NCI-H748 (cell line): ENCODE measurements around the gene MKLN1.
"Not testable (repeated sequence)": the region's sequence is repeated elsewhere in the genome, so short reads cannot be mapped to it uniquely, and the experiment has no call there.

Source experiments
- DNase-seq: peaks from one replicate; lab custom pipeline; 2025; ENCODE audit not compliant: unreplicated experiment; lab: John Stamatoyannopoulos, UW

The MKLN1 gene

DNA sequence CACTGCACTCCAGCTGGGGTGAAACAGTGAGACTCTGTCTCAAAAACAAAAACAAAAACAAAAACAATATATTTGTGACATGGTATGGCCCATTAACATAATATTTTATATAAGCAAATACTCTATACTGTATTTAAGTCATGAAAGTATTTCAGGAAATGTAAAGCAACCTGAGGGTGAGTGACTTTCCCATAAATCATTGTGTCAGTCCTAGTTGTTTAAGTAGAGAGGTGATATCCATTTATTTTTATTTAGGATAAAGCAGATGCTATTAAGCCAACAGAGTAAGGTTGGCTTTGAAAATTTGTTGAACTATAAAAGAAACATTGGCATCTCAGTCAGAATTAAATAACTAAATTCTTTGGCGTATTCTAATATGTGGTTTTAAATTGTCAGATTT lies 60.5 kb downstream of the MKLN1 start:
- no peak for DNase-seq

DNA sequence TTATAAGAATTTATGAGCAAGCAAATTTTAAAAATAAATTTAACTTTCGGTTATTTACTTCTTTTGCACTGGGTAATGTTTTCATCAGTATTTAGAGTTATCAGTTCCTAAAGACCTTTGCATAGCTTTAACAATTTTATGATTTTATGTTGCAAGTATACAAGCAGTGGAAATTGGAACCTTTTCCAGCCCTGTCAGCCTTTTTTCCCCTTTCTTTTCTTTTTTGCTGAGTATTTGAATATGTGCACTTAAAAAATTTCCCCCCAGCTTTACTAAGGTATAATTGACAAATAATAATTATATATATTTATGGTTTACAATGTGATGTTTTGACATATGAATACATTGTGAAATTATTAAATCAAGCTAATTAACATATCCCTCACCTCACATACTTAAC lies 62.6 kb downstream of the MKLN1 start:
- DNase-seq, result no peak

DNA sequence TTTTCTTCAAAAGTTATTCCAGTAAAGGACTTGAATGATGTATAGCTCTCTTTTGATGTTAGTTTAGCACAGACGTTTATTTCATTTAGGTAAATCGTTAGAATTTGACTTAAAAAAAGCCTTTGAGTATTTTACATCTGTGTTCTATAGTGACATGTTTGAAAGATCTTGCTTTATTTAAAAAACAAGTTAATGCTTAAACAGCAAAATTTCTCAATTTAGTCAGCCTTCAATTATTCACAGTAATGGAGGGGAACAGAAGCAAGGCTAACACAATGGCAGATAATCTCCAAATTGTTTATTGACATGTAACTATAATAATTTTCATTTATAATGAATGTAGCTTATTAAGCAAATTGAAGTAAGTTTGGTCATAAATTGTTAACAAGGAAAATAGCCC lies 63.5 kb downstream of the MKLN1 start:
- no peak for DNase-seq

DNA sequence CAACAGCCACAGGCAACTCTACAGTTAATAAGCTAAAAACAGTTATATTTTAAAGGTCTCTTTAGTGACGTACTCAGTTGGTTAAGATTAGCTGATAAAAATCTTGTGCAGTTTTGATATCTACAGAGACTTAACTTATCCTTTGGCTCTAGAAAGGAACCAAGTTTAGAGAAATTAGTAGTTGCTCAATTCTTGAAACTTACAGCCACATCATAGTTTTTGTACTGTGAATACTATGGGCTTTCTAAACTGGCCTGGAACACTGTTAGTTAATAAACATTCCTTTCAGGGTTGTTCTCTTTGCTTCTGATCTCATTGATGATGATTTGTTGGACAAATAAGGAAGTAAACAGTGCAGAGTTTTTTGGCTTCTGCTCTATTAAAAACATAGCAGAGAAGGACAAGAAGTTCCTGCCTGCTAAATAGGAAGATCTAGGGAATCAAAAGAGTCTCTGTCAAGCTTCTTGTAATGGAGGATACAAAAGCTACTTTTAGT lies 73.1 kb downstream of the MKLN1 start:
- DNase-seq, result no peak

DNA sequence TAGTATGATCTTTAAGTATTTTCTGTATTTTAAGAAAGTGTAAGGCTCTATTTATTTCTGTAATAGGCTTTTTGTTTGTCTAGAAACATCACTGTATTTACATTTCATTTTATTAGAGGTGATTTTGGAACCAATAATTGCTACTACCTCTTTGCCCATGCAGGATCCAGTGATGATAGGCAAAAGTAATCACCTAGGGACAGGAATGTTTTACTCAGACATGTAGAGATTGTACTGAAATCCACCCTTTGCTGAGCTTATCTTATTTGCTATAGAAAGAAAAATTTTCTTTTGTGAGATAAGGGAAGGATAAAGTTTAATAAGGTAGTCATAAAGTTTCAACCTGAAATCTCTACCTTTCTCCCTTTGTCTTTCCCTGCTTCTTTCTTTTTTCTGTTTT lies 73.5 kb downstream of the MKLN1 start:
- no peak for DNase-seq

DNA sequence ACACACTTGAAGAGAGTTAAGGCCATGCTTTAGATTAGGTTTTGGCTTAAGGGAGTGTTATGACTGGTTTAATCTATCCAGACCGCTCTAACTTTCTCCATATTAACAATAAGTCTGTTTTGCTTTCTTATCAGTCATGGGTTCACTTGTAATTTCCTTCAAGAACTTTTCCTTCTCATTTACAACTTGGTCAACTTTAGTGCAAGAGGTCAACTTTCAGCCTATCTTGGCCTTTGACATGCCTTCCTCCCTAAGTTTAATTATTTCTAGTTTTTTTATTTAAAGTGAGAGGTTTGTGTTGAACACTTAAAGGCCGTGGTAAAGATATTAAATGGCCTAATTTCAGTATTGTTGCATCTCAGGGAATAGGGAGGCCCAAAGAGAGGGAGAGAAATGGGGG lies 75.6 kb downstream of the MKLN1 start:
- no peak for DNase-seq

DNA sequence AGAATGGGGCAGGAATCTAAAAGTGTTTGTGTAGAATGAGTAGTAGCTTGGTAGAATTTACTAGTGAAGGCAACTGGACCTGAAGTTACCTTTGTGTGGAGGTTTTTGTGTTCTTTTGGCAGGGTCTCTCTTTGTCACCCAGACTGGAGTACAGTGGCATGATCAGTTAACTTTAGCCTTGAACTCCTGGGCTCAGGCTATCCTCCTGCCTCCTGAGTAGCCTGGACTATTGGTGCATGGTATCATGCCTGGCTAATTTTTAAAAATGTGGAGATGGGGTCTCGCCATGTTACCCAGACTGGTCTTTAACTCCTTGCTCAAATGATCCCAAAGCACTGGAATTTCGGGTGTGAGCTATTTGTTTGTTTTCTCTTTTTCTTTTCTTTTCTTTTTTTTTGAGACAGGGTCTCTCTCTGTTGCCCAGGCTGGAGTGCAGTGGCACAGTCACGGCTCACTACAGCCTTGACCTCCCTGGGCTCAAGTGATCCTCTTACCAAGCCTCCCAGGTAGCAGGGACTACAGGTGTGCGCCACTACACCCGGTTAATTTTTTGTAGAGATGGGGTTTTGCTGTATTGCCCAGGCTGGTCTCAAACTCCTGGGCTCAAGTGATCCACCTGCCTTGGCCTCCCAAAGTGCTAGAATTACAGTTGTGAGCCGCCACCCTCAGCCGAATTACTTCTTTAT lies 76.7 kb downstream of the MKLN1 start:
- DNase-seq, result no peak

DNA sequence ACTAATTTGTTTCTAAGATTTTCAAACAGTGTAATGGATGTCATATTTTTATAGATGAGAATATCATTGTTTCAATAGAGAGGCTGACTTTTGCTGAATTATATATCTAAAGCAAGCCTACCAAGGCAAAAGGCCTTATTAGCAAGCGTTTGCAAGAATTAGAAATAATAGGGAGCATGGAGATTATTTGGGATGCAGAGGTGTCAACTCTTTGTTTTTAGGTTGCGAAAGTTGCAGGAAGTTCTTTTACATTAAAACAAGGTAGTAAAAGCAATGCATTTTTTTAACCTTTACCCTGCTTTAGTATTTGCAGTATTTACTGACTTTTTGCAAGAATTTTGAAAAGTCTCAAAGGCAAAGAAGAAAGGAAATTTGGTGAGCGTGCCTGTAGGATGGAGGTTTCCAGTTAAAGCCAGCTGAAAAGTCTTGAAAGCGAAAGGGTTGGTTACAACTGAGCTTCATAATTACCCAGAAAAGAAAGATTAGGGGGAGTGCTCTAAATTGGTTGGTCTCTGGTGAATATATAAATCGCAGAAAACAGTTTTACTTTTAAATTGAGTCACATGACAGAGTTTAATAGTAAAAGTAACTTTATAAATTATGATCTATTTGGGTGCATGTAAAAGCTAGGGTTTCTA lies 81.6 kb downstream of the MKLN1 start:
- DNase-seq, result no peak

DNA sequence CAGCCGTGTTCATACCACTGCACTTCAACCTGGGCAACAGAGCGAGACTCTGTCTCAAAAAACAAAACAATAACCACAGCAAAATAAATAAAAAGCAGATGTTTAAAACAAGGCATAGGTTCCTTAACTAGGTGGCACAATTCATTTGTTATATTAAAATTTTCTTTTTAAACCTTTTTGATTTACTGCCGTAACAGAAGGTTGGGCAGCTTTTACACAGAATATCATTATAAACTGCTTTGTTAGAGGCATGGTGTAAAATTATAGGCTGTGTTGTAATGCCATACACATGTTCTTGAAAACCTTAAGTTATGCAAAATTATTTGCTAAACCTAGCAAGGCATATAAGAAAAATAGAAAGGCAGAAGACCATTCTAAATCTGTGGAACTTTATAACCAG lies 84.4 kb downstream of the MKLN1 start:
- no peak for DNase-seq

DNA sequence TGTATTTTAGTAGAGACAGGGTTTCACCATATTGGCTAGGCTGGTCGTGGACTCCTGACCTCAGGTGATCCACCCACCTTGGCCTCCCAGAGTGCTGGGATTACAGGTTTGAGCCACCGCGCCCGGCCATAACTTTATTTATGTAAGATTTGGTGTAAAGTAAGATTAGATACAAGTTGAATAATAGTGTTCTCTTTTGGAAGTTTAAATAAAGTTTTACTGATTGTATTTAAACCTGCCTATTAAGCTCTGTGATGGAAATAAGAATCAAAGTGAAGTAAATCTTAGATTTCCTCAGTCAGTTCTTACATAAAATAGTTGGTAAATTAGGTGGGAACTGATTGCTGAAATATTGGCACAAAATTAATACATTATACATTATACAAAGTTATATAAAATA lies 86.0 kb downstream of the MKLN1 start:
- no peak for DNase-seq

DNA sequence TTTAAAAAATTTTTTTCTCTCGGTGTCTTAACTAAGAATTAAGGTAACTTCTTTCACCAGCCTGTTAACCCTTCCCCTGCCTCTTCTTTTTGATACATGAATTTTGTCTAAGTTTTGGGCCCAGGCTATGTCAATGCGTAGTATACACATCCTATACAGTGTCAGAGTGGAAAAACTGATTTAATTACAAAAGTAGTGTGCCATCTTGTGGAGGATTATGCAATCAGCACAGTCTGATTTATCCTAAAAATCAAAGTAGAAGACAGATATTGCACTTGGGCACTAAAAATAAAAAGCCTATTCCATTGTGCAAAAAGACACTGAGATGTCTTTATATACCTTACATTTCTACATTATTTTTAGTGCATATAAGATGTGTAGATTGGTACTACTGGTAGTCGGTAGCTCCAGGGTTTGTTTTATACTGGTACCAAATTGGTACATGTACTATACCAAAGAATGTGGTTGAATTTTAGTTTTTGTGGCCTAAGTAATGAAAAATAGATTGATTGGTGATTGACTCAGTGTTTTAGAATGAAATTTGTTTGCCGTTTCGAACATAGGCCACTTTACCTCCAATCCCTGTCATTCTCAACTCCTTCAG lies 96.6 kb downstream of the MKLN1 start:
- peak; percentile 58 for DNase-seq

DNA sequence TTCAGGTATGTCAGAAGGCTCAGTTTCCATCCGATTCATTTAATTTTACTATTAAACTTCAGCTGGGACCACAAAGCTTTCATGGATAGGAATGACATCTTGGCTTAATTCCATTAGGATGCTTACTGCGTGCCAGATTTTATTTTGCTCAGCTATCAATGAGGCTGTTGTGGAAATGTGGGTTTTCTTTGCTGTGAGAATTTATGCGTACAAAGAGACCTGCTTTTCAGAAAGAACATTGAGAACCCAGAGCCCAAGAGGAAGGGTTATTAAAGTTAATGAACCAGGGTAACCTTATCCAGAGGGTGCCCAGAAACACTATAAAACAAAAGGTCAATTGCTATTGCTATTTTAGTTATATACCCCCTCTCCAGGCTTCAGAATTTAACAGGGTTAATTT lies 98.3 kb downstream of the MKLN1 start:
- no peak for DNase-seq

DNA sequence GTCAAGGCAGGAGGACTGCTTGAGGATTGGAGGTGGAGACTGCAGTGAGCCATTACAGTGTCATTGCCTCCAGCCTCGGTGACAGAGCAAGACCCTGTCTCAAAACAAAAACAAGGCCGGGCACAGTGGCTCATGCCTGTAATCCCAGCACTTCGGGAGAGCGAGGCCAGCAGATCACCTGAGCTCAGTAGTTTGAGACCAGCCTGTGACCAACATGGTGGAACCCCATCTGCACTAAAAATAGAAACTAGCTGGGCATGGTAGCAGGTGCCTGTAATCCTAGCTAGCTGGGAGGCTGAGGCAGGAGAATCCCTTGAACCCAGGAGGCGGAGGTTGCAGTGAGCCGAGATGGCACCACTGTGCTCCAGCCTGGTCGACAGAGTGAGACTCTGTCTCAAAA lies 103.2 kb downstream of the MKLN1 start:
- not testable (repeated sequence) for DNase-seq

DNA sequence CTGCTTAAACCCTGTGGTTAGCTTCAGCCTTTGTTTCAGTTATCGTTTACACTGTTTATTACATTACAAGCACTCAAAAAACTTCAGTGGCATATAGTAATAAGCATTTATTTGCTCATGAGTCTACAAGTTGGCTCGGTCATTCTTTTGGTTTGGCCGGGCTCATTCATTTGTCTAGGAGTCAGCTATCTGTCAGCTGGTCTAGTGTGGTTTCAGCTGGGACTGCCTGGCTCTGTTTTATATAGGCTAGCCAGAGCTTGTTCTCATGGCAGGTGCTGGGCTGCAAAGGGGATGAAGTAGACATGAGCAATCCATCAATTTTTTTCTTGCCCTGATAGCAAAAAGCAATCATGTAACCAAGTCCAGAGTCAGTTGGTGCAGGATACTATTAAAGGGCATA lies 103.6 kb downstream of the MKLN1 start:
- no peak for DNase-seq

DNA sequence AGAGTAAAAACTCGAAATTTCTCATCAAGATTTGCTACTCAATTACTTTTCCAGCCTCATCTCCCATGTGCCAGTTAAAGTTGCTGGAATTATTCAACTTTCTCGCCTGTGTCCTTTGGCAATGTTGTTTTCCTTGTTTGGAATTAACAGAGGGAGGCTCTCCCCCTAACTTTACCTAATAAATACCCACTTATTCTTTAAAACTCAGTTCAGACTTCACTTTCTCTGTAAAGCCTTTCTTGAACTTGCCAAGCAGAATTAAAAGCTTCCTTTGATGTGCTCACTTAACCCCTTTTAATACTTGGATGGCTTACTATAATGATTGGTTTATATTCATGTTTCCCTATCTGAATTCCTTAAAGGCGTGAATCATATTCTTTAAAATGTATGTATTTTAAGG lies 104.1 kb downstream of the MKLN1 start:
- no peak for DNase-seq

DNA sequence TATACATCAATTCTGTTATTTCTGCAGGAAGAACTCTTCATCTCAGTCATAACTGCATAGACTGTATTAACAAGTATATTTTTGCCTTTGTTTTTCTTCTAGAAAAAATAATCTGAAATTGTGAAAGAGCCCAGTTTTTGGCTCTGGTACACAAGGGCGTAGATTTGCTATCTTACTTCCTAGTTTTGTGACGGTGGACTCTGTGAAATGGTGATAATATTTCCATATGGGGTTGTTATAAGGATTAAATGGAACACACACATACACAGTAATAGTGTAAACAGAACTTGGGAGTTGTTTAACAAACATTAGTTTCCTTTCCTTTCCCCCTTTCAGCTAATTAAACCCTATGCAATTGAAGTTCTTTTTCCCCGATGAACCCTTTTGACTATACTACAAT lies 108.7 kb downstream of the MKLN1 start:
- no peak for DNase-seq

DNA sequence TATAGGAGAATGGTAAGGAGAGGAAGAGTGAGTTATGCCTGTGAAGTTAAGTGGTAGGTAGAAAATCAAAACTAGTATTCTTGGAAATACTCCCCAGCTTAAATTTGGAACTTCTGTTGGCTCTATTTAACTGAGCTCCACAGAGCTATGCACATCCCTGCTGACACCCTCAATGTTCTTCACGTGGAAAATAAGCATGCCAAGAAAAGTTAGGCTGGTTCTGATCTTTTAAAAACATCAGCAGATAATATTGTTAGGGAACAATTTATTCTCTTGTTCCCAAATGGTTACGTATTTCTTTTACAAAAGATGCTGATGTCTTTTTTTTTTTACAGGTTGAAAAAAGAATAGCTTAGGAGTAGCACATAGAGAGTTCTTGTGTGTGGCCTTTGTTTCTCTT lies 111.3 kb downstream of the MKLN1 start:
- no peak for DNase-seq

DNA sequence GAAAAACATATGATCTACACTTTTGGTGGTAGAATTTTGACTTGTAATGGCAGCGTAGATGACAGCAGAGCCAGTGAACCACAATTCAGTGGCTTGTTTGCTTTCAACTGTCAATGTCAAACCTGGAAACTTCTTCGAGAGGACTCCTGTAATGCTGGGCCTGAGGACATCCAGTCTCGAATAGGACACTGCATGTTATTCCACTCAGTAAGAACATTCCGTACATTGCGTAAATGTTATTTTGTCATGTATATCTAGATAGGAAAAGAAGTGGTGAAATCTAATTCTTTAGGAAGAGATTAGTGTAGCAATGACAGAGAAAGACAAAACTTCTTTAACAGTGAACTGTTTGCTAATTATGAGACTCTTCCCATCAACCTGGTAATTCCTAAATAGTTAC lies 115.8 kb downstream of the MKLN1 start:
- DNase-seq, result no peak

DNA sequence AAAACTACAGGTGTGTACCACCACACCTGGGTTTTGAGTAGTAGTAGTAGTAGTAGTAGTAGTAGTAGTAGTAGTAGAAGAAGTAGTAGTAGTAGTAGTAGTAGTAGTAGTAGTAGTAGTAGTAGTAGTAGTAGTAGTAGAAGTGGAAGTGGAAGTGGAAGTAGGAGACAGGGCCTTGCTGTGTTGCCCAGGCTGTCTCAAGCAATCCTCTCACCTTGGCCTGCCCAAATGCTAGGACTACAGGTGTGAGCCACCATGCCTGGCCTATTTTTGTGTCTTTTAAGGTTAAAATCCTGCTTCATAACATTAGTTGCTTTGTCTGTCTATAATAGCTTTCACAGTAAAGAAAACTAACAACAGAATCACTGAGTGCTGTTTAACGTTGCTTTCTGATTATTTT lies 117.0 kb downstream of the MKLN1 start:
- DNase-seq, result no peak

DNA sequence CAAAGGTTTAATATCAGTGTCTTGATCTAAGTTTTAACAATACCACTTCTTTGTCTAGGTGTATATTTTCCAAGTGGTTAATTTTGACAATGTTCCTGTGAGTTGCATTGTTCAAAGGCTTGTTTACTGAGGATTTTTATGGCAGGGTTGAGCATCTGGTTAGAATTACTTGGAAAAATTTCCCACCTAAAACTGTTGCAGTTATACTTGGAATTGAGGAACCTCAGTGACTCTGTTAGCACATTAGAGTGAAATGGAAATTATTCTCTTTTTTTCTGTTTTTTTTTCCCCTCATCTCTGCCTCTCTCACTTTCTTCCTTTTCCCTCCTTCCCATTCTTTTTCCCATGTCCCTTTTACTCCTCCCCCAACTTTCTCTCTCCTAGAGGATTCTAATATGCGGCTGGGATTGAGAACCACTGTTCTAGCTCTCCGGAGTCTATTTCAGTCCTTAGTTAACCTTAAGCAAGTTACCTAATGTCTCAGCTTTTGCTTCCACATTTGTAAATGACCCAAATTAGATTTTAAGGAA lies 121.8 kb downstream of the MKLN1 start:
- no peak for DNase-seq

DNA sequence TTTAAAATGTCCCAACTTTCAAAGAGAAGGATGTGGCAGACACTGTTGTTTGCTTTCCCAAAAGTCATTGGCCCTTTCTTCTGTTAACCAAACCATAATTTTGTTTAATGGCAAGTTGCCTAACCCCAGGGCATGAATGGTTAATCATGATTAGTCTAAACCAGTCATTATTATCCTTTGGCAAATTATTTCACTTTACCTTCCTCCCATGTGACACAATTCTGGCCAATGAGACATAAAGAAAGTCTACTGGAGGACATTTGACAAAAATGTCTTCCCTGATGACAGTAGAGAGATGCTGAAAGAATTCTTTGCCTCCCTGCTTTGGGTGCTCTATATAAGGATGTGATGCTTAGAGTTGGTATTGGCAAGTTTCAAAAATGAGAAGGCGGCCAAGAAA lies 126.8 kb downstream of the MKLN1 start:
- no peak for DNase-seq

DNA sequence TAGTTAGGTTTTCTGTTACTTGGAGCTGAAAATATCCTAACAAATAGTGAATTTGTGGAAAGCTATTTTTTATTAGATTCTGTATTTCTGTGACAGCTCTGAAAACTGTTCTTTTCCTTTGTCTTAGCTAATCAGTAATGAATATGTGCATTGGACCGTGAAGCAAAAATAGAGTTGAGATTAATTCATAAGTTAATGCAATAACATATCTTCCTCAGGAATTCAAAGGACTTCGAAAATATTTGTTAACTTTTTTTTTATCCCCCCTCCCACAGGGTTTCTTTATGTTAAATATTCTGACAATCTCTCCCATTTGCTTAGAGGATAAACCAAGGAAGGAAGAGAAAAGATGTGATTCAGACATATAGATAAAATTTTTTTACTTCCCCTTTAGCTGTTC lies 127.3 kb downstream of the MKLN1 start:
- no peak for DNase-seq
